Activated T-cell treated with anti-CD3 and anti-CD28 coated beads for 24 hours (primary cell): ENCODE measurements around the gene VAV3.
"Not testable (repeated sequence)": the region's sequence is repeated elsewhere in the genome, so short reads cannot be mapped to it uniquely, and the experiment has no call there.

Experiments used
- DNase-seq: peaks from one replicate; pipeline ENCODE4 v3.0.0-alpha.2; 2020; ENCODE audit warnings: low read depth

The VAV3 gene

DNA sequence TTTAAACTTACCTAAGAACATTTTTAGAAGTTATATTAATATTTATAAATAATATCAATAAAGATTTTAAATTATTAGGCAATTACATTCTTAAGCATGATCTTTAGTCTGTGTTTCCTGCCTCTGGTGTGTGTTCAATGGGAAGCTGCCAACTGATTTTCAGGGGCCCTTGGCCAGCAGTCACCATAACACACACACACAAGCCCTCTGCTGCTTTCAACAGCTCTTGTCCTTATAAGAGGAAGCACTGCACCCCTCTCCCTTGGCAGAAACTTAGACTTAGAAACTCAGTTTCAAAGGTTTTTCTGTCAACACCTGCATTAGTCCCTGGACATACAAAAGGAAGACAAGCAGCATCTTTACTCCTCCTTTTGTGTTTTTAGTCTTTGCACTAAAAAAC lies 81.4 kb downstream of the VAV3 start:
- no peak for DNase-seq

DNA sequence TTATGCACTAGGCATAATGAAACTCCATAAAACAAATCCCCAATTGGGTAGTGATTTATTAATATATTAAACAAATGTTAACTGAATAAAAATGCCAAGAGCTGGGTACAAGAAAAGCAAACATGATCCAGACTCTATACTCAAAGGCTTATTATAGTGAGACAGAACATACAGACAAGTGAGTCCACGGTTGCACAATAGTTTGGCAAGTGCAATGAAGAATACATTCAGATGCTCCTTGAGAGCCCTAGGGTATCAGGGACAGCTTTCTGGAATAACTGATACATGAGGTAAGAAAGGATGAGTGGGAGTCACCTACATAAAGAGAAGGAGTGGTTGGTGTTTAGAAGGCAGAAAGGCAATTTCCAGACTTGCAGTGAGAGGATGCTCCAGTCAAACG lies 85.1 kb downstream of the VAV3 start:
- no peak for DNase-seq

DNA sequence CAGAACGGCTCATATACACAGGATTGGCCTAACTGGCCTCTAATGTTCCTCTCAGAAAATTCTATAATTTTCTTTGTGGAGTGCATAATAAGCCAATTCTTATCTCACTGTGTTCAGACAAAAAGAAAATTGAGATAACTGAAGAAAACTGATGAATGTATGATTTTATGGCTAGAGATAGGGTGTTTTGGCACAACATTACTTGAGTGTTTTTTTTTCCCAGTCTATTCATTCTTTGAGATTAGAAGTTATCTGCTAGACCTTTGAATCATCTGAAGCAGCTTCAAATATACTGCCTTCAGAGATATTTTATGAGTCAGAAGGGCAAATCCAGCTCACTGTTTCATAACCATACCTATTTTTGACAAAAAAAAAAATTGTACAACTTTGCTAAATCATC lies 85.6 kb downstream of the VAV3 start:
- no peak for DNase-seq

DNA sequence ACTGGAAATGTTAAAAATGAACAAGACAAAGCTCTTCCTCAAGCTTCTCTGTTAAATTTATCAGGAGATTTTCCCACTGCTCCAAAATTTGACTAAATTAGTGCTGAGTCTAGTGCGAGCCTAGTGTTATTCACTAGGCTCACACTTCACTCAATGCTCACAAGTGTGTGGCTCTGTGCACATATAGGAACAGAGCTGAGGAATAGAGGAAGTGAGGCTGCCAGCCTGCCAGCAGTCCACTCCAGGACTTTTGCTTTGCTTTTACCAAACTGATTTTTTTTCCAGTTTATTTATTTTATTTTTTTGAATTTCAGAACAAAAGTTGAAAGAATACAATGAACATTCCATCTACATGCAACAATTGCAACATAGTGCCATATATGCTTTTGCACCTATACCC lies 87.2 kb downstream of the VAV3 start:
- no peak for DNase-seq

DNA sequence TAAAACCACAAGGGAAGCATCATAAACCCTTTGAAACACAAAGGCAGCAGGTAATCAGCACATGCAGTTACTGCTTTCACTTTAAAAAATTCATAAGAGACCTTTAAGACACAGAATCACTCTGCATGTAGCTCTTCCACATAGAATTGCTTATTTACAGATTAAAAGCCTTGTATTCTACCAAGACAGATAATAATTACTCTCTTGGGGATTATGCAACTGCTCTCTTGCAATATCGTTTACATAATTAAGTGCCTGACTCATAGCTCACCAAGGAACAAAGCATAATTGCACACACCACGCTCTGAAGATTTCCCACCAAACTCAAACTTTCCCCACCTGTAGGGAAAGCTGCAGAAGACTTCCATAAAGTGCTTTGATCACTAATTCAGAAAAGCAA lies 87.9 kb downstream of the VAV3 start:
- DNase-seq, result no peak

DNA sequence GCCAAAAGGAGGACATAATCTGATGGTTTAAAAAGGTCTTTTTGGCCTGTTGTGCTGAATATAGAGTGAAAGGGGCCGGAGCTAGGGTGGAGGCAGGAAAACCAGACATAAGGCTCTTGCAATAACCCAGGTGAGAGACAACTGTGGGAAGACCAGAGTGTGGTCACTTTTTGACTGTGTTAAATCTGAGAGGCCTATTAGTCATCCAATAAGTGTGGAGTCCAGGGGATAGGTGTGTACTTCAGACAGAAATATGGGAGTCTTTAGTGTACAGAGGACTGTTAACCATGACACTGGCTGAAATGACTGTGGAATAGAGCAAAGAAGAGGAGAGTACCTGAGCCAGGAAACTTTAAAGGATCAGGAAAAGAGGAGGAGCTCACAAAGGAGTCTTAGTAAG lies 89.3 kb downstream of the VAV3 start:
- no peak for DNase-seq

DNA sequence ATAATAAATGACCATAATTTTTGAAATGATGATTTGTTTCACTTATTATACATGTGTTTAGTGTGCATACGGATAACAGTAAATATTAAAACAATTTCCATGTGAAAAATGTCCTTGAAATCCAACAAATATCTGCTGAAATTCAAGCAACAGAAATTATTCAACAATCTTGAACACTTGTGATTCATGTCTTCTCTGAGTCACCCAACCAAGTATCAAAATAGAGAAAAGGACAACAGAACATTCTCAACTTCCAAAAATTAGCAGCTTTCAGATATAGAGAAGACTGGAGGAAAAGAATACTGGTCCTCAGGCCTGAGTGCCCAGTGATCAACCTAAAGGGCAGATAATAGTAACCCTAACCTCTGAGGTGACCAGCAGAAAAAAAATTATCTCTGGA lies 90.8 kb downstream of the VAV3 start:
- no peak for DNase-seq

DNA sequence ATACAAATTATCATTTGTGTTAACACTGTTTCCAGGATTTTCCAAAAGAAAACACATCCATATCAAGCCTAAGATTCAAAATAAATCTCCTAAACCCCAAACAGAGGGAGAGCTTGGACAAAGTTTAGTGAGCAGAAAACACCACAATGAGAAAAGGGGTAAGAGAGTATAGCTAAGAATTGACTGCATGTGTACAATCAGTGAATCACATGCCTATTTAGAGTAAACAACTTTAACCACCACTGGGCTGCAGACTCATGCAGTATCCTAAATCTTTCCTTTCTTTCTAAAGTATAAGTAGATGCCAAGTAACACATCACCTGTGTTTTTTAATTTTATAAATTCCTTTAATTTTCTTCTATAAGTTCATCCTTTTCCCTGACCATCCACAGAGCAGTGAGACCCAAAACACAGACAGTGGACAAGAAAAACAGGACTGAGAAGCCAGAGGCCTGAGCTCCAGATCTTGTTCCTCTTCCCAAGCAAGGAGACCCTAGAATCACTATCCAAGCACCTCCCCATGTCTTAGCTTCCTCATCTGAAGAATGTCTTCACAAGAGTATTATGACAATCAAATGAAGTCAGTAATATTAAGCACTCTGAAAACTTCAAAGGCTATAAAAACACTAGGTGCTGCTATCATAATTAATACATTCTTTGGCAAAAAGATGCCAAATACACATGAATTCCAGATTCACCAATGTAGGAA lies 93.1 kb downstream of the VAV3 start:
- no peak for DNase-seq

DNA sequence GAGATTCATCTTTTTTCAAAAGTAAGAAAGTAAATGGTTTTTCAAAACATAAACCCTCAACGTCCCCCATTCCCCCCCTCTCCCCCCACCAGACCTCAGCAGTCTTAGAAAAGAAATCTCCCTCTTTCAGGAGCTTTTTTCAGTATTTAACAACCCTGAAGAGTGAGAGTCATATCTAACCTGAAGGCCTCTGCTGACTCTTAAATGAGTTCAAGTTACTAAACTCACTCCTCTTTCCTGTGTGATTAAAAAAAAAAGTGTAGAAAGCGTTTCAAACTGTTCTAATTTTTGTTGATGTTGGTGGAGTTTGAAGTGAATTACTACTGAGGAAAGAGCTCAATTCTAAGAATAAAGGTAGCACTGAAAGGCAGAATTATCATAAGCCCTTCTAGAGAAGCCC lies 93.7 kb downstream of the VAV3 start:
- no peak for DNase-seq

DNA sequence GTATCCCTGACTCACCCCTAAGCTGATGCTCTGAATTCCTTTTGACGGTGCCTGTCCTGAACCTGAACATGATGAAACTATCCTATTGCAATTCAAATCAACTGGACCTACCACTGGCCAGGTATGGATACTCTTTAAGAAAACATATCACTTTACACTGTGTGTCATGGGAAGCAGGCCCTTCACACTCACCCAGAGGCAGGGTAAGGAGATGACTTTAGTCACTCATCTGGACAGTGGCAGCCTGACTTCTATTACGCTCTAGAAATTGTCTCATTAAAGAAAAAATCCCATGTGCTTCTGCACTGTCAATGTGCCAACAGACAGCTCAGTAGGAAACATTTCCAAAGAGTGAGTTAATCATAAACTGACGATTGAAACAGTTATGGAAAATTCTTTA lies 94.3 kb downstream of the VAV3 start:
- no peak for DNase-seq

DNA sequence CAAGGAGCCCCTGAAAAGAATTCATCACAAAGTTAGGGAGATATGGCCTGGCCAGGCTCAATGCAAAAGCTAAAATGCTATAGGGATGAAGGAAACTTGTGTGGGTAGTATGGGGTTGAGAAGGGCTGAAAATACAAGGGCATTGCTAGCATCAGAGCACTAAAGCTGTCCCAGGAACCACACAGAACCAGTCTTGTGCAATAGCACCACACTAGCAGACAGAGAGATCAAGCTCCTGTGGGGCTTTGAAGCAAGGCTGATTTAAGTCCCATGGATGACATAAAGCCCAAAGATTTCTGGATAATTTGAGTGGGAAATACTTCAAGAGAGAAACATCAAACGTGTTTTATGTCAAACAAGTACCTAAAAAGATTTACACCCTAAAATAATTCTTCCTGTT lies 97.1 kb downstream of the VAV3 start:
- DNase-seq, result no peak

DNA sequence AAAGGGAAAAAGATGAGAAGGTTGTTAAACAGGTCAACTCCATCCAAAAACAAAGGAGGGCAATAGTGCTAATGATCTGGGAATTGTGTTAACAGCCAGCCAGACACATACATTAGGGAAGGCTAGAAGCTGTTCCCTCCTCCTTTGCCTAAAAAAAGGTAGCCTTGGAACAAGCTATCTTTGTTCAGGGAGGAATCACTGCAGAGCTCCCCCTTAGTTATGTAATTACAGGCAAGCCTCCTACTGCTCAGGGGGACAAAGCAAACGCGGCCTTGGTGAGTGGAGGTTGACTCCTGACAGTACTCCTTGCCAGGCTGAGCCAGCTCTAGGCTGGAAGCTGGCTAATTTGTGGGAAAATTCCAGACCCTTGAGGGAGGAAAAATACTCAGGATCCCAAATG lies 97.6 kb downstream of the VAV3 start:
- DNase-seq, result no peak

DNA sequence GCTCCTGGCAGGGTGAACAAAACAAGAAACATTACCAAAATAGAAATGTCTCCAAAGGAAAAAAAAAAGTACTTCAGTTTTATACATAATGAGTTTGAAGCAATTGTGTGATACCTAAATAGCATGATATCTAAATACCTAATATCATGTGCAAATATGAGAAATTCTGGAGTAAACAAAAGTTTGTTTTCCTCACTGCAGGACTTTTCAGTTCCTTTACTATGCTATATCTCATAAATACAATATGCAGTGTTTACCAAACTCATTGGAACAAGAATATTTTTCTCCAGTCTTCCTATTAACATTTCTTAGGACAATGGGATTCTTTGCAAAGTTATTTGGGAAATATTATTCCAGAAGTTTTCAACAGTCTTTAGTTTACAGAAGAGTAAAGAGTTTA lies 98.1 kb downstream of the VAV3 start:
- DNase-seq, result no peak

DNA sequence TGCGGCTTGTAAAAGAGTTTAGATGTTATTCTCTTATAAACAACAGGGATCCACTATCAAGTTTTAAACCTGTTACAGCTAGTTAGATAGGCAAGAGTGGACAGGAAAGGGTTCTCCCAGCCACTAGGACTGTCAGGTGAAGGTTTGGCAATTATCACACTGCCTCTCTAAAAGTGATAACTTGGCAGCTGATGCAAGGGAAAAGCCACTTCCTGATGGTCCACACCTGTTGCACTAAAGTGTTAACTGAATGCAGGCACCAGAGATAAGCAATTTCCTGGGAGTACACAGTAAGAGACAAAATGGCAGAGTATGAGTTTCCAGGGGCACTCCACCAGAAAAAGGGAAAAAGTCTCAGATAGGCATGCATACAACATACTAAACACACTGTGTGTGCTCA lies 99.4 kb downstream of the VAV3 start:
- no peak for DNase-seq

DNA sequence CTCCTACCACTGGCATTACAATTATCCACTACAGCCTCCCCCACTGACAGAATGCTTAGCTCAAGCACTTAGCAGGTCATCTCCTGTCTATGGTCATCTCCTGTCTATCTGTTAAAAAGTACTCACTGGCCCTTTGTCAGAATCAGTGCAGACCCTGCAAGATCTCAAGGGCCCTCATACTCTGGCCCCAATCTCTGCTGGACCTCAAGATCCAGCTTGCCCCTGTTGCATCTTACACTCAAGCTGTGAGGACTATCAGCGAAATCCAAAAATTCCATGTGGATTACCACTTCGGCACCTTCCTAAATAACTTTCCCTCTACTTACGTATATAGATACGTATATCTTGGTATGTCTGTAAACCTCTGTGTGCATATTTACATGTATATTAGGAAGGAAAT lies 101.6 kb downstream of the VAV3 start:
- no peak for DNase-seq

DNA sequence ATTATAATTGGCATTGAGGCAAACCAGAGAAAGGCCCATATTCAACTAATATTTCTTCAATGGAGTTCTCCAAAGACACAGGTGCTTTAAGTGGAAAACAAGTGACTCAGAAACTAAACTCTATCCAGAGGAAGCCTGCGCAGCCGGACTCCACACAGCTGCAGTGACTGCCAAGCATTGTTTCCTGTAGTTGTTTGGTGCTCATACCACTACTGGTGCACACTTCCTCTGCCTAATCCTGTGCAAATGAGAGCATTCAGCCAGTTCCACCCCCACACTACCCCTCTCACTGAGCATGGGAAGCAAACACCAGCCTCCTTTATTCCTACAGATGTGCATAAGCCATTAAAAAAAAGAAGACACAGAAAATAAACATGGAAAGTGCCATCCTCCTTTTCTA lies 102.9 kb downstream of the VAV3 start:
- DNase-seq, result no peak

DNA sequence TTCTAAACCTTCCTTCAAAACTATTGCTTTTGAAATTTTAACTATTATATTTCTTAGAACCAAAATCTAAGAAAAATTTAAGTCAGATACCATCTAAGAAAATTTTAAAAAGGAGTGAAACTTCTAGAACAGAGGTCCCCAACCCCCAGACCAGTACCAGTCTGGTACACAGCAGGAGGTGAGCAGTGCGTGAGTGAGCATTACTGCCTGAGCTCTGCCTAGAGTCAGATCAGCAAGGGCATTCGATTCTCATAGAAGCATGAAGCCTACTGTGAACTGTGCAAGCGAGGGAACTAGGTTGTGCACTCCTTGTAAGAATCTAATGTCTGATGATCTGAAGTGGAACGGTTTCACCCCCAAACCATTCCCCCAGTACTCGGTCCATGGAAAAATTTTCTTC lies 106.7 kb downstream of the VAV3 start:
- DNase-seq, result no peak

DNA sequence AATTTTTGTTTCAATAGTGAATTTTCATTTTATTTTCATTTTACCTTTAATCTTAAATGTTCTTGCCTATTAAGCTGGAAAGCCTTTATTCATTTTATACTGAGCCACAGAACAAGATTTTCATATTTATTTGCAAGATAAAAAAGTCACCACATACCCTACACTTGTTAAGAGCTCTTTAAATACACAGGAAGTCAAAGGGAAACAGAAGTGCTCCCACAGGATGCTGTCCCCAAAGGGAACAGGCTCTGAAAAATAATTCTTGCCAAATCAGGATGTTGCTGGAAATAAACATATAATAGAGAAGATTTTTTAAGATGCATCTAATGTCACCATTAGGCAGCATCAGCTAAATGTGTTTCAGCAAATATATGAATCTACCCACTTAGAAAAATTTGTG lies 113.6 kb downstream of the VAV3 start:
- no peak for DNase-seq

DNA sequence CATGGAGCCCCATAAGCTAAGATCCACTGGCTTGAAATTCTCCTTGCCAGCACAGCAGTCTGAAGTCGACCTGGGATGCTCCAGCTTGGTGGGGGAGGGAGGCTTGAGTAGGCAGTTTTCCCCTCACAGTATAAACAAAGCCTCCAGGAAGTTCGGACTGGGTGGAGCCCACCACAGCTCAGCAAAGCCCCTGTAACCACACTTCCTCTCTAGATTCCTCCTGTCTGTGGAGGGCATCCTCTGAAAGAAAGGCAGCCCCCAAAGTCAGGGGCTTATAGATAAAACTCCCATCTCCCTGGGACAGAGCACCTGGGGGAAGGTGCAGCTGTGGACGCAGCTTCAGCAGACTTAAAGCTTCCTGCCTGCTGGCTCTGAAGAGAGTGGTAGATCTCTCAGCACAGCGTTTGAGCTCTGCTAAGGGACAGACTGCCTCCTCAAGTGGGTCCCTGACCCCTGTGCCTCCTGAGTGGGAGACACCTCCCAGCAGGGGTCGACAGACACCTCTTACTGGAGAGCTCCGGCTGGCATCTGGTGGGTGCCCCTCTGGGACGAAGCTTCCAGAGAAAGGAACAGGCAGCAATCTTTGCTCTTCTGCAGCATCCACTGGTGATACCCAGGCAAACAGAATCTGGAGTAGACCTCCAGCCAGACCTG lies 120.3 kb downstream of the VAV3 start:
- DNase-seq, result not testable (repeated sequence)

DNA sequence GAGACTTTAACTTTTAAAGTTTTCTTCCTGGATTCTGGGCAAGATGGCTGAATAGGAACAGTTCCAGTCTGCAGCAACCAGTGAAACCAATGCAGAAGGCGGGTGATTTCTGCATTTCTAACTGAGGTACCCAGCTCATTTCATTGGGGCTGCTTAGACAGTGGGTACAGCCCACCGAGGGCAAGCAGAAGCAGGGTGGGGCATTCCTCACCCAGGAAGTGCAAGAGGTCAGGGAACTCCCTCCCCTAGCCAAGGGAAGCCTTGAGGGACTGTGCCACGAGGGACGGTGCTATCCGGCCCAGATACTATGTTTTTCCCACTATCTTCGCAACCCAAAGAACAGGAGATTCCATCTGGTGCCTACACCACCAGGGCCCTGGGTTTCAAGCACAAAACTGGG lies 121.0 kb downstream of the VAV3 start:
- DNase-seq, result no peak

DNA sequence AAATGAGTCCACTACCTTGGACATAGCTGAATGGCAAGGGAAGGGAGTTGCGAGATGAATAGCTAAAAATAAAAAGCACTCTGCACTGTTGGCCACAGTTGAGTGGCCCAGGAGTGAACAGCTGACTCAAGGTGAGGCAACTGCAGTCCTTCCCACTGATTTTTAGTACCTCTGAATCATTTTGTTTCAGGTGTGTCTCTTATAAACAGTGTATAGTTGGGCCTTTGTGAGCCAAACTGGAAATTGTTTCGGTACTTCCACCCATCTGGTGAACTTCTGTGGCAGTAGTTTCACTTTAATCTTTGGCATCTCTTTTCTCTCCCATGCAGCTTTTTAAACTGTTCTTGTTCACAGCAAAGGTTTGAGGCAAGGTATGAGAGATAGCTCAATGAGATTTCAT lies 122.7 kb downstream of the VAV3 start:
- DNase-seq, result no peak

DNA sequence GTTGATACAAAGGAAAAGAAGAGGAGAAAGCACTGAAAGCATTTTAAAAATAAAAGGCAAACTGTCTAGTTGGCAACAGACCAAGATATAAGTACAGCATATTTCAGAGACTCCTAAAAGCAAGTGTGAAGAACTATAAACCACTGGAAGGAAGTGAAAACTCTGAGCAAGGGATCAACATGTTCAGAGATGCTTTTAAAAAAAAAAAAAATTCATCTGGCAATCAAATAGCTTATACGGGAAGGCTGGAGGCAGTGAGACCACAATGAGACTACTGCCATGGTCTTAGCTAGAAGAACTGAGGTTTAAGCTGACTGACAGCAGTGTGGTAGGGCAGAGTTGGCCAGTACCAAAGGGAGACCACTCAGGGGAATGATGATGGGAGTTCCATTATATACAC lies 124.3 kb downstream of the VAV3 start:
- DNase-seq, result no peak

DNA sequence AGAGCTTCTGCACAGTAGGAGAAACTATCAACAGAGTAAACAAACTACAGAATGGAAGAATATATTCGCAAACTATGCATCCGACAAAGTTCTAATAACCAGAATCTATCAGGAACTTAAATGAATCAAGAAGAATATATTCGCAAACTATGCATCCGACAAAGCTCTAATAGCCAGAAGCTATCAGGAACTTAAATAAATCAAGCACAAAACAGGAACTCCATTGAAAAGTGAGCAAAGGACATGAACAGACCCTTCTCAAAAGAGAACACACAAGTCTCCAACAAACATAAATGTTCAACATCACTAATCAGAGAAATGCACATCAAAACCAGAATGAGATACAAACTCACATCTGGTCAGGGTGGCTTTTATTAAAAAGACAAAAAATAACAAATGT lies 126.9 kb downstream of the VAV3 start:
- DNase-seq, result no peak

DNA sequence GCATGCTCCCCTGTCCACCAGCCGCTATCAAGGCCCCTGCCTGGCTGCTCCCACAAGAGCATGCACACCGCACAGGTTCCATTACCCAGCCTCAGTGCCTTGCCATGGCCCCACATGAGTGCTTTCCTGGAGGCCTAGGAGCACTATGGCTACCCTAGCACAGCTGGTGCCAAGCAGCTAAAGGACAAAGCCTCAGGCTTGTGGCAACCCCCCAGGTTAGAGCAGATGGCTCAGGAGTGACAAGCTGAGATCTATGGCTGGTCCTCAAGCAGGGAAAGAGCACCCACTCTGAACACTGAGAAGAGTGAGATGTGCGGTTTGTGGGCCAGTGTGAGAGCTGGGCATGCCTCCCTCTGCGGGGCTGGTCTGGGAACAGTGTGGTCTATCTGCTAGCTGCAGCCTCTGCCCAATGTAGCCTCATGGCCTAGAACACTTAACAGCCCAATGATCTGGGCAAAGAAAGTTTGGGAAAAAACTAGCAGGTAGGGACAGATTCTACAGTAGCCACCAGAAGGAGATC lies 129.8 kb downstream of the VAV3 start:
- DNase-seq, result no peak
